Islet of Langerhans (tissue), 1 donor: Measurements from ENCODE around the gene TELO2.

Experiments
- FAIRE-seq: peaks from one replicate; lab custom pipeline; 2011; peaks lifted over from hg19 to GRCh38; lab: Jason Lieb, UNC

TELO2 gene

GRCh38 chr16:1520461-1520860 lies 27.3 kb downstream of the TELO2 start:
- no peak for FAIRE-seq

GRCh38 chr16:1523581-1524245 lies 30.6 kb downstream of the TELO2 start:
- FAIRE-seq, result no peak

DNA sequence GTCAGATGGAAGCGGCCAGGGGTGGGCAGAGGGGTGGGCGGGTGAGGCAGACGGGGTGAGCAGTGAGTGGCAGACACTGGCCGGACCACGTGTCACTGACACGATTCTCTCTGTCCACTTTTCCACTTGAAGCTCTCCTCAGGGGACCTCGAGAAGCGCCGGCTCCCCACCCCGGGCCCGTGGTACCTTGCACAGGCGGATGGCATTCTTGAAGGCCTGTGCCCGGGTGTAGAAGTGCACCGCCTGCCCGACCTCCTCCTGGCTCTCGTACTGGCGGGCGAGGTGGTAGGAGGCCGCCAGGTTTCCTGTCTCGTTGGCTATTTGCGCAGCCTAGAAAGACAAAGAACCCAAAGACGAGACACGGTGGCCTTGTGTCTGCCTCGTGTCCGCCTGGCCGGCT lies 31.2 kb downstream of the TELO2 start:
- FAIRE-seq, result no peak

GRCh38 chr16:1525871-1526607 lies 32.9 kb downstream of the TELO2 start:
- FAIRE-seq, result no peak

GRCh38 chr16:1526608-1527555 lies 33.7 kb downstream of the TELO2 start:
- no peak for FAIRE-seq

DNA sequence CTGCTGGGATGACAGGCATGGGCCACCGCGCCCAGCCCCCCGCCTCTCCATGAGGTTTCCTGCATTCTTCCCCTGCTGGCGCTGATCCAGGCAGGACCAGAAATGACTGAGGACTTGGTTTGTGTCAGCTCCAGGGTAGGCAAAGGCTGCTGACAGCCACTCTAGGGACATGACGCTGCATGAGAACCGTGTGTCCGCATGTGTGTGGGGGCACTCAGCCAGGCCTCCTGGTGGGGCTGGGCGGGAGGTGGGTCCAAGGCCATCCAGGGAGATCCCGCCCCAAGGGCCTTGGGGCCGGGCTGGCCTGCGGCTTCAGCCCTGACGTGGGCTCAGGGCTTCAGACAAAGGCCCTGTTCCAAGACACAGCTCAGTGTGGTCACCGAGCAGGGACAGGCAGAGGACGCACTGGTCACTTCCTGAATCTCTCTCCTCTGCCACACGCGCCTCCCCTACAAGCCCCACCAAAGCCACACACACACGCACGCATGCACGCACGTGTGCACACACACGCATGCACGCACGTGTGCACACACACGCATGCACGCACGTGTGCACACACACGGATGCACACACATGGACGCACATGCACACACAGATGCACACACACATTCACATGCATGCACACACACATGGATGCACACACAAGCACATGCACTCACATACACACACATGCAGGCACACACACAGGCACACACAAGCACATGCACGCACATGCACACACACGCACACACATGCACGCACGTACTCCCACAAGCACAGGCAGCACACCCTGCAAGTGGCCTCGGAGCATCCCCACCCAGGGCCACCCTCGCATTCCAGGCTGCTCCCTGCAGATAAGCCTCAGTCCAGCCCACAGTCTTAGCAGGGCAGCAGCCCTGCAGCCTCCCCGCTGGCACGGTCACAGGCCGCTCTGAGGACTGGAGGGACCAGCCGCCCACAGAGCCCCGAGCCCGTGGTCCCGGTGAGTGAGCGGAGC lies 35.0 kb downstream of the TELO2 start:
- no peak for FAIRE-seq

DNA sequence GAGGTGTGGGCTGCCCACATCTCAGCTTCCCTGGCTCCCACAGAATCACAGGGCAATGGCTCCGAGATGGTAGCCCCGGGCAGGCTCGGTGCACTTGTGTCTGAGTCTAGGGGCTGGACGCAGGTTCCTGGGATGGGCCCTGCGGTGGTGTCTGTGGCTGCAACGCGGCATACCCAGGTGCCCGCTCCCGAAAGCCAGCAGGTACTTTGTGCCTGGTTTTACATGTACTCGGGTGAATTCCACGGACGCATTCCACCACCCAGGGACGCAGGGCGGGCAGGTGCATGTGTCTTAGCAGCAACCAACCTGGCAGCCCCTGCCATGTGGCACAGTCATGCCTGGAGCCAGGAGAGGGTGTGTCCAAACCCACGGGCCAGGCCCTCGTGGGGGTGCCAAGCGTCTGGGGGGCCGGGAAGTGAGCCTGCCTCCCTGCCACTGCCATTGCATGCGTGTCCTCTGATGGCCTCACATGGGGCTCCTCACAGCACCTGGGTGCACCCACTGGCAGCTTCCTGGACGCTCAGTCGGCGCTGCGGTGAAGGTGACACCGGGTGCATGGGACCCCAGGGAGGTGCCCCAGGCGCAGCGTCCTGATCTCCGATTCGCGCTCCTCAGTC lies 35.9 kb downstream of the TELO2 start:
- FAIRE-seq, result no peak

DNA sequence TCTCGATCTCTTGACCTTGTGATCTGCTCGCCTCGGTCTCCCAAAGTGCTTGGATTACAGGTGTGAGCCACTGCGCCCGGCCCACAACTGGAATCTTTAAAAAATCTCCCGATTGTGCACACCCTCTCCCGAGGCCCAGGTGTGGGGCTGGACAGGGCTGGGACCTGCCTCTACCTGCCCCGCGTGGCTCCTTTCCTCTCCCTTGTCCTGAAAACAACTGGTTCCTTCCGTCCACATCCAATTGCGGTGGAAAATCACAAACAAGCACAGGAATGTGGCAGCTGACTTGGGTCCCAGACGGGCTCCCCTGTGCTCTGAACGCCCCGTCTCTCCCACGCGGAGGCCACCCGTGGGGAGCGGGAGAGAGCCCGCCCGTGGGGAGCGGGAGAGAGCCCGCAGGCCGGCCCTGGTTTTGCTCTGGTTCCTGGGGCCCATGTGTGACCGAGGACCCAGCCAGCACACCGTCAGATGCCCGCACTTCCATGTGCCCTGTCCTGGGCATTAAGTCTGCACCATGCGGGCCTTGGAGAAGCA lies 37.3 kb downstream of the TELO2 start:
- no peak for FAIRE-seq

DNA sequence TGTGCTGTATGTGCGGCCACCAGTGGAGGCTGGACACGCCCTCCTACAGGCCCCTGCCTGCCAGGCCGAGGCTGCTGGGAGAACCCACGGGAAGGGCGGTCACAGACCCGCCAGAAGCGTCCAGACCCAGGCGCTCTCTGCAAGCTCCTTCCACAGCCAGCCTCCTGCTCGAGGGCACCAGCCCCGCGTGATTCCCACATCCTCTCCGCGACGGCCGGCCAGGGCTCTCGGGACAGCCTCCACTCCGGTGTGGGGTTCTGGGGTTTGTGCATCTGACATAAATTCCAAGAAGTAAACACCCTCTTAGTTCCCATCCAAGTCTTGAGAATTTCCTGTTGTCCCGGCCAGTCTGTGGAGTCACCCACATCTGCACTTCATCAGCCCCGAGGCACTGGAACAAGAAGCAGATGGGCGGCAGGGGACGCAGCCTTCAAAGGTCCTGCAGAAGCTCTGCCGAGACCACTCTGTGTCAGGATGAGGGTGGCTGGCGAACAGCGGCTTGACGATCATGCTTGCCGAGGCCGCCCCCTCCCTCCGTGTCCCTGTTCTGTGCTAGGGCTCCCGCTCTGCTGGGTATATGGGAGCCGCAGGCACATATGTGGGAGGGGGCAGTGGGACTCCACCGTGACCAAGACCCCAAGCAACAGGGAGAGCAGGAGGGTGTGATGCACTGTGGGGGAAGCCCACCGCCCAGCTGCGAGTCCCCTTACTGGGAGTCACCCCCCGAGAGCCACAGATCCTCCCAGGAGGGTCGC lies 37.9 kb downstream of the TELO2 start:
- FAIRE-seq, result no peak

DNA sequence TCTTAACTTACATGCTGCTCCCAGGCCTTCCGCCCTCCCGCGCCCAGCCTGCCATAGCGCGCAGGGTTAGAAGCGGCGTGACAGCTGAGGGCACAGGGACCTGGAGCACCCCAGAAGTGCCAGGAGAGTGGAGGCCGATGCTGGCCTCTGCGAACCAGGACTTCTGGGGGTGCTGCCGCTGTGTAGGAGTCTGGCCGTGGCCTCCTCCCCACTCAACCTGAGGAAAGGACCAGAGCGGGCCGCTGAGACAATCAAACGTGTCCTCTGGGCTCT lies 38.4 kb downstream of the TELO2 start:
- FAIRE-seq, result no peak

DNA sequence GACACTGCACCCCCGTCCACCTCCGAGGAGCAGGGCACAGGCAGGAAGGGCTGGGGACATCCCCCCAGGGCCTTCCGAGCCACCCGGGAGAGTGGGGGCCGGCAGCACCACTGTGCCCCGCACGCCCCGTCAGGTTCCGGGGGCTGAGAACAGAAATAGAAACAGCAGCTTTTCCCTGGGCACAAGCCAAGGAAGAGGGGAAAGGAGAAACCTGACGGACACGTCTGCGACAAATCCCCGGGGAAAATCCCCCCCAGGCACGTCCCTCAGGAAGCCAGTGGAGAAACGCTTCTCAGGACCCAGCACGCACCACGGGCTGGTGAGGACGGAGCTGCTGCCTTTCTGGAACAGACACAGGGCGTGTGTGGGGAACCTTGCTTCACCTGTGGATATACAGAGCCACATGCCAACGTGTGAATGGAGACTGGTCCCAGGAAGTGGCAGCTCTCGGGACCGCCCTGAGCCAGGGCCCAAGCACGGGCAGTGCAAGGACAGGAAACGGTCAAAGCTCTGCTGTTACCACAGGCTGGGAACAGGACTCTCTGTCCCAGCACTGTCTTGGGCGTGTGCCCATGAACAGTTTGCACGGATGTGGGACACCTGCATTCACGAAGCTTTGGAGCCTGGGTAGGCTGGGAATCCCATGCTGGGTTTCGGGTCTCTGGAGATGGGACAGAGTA lies 39.1 kb downstream of the TELO2 start:
- no peak for FAIRE-seq

GRCh38 chr16:1532771-1533170 lies 39.6 kb downstream of the TELO2 start:
- no peak for FAIRE-seq

DNA sequence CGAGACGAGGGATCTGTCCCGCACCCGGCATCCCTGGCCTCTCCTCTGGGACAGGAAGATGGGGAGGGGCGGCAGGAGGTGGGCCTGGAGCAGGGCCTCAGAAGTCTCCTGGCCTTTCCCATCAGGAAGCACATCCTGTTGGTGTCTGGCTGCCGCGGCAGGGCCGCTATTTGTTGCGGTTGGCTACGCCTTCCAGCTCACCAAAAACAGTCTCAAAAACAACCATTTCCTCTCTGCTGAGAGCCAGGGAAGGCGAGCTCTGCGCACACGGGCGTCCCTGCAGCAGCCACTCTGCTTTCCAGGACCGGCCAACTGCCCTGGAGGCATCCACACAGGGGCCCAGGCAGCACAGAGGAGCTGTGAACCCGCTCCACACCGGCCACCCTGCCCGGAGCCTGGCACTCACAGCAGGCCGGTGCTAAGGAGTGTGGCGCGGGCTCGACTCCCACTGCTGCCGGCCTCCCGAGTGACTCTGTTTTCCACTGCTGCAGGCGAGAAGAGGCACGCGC lies 40.3 kb downstream of the TELO2 start, which contains the start of gene TMEM204:
TMEM204 (plus strand) TSS at position 224 of the 509 bp plus-strand sequence. CDS start 610 bp downstream, outside the sequence.
- no peak for FAIRE-seq

- no peak for FAIRE-seq
Measured at GRCh38 chr16:1534021-1535020, 41.2 kb downstream of the TELO2 start.

- no peak for FAIRE-seq
Measured at GRCh38 chr16:1535391-1536291, 42.5 kb downstream of the TELO2 start.

DNA sequence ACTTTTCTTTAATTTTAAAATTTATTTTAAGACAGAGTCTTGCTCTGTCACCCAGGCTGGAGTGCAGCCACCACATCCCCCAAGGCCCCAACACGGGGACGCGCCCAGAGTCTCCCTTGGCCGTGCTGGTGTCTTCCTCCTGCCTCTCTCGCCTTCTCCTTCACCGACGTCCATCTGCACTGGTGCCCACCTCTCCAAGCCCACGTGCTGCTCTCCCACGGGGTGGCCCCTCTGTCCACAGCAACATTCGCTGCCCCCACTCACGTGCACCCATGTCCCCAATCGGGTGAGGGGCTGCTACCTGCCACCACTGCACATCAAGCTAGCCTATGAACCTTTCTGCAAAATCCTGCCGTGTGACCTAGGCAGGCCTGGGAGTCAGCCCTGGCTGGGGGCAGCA lies 43.4 kb downstream of the TELO2 start:
- FAIRE-seq, result no peak

- FAIRE-seq, result no peak
Measured at GRCh38 chr16:1537138-1537577, 44.0 kb downstream of the TELO2 start.
